Measurements from ENCODE around the gene TMEM131L.
"Not testable (repeated sequence)": the region's sequence is repeated elsewhere in the genome, so short reads cannot be mapped to it uniquely, and the experiment has no call there.

The TMEM131L gene

DNA sequence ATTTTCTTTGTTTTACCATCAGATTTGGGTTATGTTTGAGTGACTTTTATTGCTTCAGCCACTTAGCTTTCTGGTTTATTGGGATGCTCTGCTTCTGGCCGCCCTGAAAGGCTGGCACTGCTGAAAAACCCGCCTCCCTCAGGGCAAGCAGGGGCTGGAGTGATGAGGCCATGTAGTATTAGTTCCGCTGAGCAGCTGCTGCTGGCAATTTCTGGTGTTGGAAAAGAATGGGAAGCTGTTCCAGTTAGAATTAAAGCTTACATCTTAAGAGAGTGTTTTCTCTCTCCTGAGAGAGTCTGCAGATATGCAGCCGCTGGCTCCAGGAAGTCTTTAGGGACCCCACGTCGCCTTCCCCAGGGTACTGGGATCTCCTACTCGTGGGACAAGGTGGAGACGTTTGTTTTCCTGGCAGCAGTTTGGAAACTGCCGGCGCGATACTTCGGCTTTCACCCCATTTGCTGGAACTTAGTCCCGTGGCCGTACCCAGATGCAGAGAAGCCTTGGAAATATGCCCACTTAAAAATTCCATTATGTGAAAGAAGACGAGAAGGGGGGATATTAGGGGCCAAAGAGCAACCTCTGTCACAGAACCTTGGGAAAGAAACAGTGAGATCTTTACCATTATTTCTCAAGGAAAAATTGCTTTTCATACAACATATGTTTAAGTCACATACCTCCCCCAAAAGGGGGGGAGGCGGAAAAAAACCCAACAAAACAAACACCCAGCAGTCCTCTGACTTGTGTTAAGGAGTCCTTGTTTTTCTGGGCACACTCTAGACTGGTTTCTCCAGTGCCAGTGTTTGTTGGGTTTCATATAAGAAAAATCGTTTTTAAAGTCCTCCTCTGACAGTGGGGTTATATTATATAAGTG, 72.6 kb downstream of the TMEM131L start:
- no peak for DNase-seq (ENCODE audit: low read depth, low spot score)

DNA sequence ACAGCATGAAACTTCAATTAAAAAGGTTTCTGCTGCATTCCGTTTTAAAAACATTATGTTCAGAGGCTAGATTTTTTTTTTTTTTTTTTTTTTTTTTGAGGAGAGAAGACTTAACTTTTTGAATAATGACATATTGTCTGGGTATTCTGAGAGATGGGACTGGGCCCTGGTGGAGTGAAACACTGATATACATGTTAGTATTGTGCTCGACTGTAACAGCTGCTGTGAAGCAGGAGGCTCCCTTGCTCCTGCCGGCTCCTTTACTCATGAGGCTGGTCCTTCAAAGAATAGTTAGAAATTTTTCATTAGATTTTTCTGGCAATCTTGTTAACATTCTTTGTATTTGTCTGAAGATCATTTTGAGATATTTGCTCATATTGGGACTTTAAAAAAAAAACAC, 73.3 kb downstream of the TMEM131L start:
- DNase-seq (ENCODE audit: low read depth, low spot score) = no peak

DNA sequence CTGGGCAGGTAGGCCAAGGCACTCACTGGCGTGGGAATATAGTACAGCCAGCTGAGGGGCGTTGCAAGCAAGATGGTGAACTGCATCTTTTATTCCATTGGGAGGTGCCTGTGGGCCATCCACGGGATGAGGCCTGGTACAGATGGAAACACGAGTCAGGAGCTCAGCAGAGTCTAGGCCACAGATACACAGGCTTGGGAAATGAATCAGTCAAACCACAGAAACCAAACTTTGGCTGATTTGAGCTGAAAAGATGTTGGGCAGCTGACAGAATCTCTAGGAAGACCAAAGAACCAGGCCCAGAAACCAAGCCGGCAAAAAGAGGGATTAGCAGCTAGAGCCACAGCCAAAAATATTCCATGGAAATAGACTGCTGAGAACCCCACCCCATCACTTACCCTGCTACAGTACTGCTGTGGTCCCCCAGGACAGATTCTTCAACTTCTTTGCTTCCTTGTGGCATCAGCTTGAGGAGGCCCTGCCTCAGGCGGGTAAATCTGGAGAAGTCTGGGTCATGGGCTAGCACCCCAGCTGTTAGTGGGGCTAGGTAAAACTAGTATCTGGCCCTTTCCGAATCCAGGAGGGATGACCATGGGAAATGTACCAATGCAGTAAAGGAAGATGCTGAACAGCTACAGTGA, 75.4 kb downstream of the TMEM131L start:
- DNase-seq (ENCODE audit: low read depth, low spot score) = no peak

GRCh38 chr4:153542131-153542530, 76.0 kb downstream of the TMEM131L start:
- DNase-seq (ENCODE audit: low read depth, low spot score) = no peak

- DNase-seq (ENCODE audit: low read depth, low spot score) = no peak
Measured at GRCh38 chr4:153542834-153543233, 76.7 kb downstream of the TMEM131L start.

DNA sequence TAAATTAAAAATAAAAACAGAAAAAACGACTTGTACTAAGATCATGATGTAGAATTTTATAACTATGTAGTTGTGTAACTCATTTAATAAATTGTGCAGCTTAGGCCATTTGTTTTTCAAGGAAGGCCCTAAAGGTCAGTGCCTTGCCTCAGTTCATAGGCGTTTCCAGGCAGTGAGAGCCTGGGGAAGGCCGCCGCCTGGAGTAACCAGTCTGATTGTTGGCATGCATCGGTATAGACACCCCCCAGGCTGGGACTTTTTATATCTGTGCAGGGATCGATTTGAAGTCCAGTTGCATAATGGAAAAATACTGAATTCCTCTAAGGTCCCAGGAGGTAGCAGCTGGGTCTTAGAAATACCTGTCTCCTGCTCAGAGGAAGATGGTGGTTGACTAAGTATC, 77.2 kb downstream of the TMEM131L start:
- DNase-seq (ENCODE audit: low read depth, low spot score) = no peak

- DNase-seq (ENCODE audit: low read depth, low spot score) = no peak
Measured at GRCh38 chr4:153545822-153546221, 79.7 kb downstream of the TMEM131L start.

GRCh38 chr4:153546280-153546679, 80.1 kb downstream of the TMEM131L start:
- DNase-seq (ENCODE audit: low read depth, low spot score) = no peak

DNA sequence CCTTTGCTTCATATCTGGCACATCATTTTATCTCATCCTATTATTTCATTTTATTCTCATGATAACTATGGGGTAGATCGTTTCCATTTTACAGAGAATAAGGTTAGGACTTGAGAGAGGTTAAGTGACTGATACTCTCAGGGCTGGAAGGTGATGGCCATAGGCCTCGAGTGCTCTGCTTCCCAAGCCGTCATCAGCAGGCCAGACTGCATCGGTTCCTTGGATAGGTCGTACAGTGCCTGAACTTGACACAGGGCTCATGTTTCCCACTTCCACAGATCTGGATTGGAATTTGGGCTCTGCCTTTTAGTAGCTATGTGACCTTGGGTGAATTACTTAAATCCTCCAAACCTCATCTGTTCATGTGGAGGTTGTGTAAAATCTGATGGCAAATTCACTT, 81.4 kb downstream of the TMEM131L start:
- no peak for DNase-seq (ENCODE audit: low read depth, low spot score)

- DNase-seq (ENCODE audit: low read depth, low spot score) = not testable (repeated sequence)
Measured at GRCh38 chr4:153548907-153549306, 82.7 kb downstream of the TMEM131L start.

- DNase-seq (ENCODE audit: low read depth, low spot score) = no peak
Measured at GRCh38 chr4:153549405-153549804, 83.2 kb downstream of the TMEM131L start.

DNA sequence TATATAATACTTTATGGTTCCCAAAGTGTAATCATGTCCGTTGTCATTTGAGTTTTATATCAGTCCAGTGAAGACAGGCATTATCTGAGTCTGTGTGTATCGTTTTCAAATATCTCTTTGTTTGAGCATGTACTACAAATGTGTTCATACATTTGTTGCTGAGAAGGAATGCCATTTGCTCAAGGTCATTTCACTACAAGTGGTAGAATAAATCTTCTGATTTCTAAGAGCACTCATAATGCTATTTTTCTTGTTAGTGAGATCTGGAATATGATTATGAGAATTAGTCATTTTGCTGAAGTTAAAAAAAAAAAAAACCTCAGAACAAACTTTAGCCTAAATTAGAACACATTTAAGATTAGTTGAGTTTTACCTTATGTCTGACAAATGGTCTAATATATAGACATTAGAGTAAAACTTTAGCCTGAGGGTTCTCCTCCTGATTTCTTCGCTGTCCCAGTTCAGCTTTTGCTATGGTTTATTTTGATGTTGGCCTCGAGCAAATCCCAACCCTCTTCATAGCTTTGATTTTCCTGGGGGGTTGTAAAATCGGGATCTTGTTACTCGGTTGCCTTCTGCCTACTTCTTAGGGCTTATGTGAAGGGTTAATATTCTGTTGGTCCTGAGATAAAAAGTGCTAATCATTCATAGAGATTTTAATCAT, 87.1 kb downstream of the TMEM131L start:
- DNase-seq (ENCODE audit: low read depth, low spot score) = no peak

DNA sequence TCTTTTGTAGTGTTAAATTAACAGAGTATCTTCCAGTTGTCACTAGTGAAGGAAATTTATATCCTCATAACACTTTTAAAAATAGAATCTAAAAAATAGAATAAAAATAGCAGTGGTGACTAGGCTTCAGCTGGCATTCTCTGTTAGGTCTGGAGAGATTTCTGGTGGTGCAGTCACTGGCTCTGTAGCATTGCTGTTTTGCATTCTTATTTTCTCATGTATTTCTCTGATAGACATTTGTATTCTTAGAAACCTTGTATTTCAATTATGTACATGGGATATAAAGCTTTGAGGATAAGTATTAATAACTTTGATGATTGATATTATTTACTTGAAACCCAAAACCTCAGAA, 87.6 kb downstream of the TMEM131L start:
- DNase-seq (ENCODE audit: low read depth, low spot score) = no peak

GRCh38 chr4:153555730-153556434, 89.7 kb downstream of the TMEM131L start:
- DNase-seq (ENCODE audit: low read depth, low spot score) = no peak

GRCh38 chr4:153556435-153556815, 90.3 kb downstream of the TMEM131L start:
- no peak for DNase-seq (ENCODE audit: low read depth, low spot score)

DNA sequence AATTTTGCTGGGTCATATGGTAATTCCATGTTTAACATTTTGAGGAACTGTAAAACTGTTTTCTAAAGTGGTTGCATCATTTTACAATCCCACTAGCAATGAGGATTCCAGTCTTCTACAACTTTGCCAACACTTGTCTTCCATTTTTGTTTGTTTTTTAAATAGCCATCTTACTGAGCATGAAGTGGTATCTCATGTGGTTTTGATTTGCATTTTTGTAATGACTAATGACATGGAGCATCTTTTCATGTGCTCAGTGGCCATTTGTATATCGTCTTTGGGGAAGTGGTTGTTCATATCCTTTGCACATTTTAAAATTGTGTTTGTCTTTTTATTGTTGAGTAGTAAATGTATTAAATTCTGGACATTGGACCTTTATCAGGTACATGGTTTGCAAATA, 94.7 kb downstream of the TMEM131L start:
- DNase-seq (ENCODE audit: low read depth, low spot score) = no peak

GRCh38 chr4:153564630-153565525, 98.7 kb downstream of the TMEM131L start:
- no peak for DNase-seq (ENCODE audit: low read depth, low spot score)

GRCh38 chr4:153566631-153567150, 100.5 kb downstream of the TMEM131L start:
- no peak for DNase-seq (ENCODE audit: low read depth, low spot score)

DNA sequence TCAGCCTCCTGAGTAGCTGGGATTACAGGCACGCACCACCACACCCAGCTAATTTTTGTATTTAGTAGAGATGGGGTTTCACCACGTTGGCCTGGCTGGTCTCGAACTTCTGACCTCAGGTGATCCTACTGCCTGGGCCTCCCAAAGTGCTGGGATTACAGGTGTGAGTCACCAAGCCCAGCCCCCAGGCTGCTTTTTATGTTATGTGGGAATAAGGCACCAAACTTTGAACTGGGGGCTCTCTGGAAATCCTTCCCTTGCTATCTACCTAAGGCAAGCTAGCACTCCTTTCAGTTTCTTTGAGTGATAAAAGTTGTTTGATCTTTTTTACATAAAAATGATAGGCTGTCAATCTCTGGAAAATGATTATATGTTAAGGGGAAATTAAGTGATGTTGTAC, 101.5 kb downstream of the TMEM131L start:
- not testable (repeated sequence) for DNase-seq (ENCODE audit: low read depth, low spot score)

DNA sequence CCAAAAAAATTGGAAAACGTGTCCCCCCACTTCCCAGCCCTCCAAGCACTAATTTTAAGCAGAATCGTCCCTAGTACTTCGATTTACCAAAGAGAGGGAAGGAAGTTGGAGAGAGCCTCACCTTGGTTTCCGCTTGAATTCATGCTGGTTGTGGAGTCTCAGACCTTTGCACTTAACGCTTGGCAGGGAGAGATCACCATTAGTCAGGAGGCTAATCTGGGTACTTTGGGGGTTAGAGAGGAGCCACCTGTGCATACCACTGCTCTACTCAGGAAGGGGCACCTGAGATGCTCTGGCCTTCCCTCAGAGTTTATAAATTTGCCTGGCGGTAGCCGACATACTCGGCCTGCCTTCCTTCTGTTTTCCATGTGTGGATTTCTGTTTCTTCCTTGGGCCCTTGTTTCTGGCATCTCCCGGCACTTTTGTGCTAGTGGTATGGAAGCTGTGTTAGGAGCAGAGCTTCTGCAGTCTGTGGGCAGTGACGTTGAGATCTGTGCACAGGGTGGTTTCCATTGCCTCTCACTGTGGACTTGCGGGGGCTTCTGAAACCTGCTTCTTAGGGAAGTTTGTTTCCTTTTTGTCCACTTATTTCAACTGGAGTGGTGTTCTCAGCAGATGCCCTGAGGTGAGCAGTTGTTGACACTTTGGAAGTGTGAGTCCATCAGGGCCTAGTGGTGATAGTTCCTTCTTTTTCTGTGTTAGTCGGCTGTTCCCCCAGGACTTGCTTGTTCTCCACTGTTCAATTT, 104.2 kb downstream of the TMEM131L start:
- no peak for DNase-seq (ENCODE audit: low read depth, low spot score)
